IPS-11a (cell line): ENCODE measurements around the gene AGFG1.

Experiments
- H3K4me3 ChIP-seq: one replicate; pipeline ENCODE4 v1.5.1; 2013; ENCODE audit warnings: low read depth, low read length, control low read depth

The AGFG1 gene

GRCh38 chr2:227460833-227461232 is 11.1 kb upstream of the AGFG1 start:
- H3K4me3 ChIP-seq: no peak overlapping the region

- H3K4me3 ChIP-seq: no peak overlapping the region
These were observed 10.0 kb upstream of the AGFG1 start for GRCh38 chr2:227461811-227462461.

GRCh38 chr2:227462462-227462951 is 9.4 kb upstream of the AGFG1 start:
- H3K4me3 ChIP-seq: no peak overlapping the region

GRCh38 chr2:227462972-227463931 is 8.7 kb upstream of the AGFG1 start:
- H3K4me3 ChIP-seq: no peak overlapping the region

GRCh38 chr2:227464361-227464760 is 7.6 kb upstream of the AGFG1 start:
- no peak overlapping the region for H3K4me3 ChIP-seq

- no peak overlapping the region for H3K4me3 ChIP-seq
These were observed 7.1 kb upstream of the AGFG1 start for GRCh38 chr2:227464851-227465250.

GRCh38 chr2:227466887-227467600 is 4.9 kb upstream of the AGFG1 start:
- no peak overlapping the region for H3K4me3 ChIP-seq

- no peak overlapping the region for H3K4me3 ChIP-seq
These were observed 544 bp upstream of the AGFG1 start for GRCh38 chr2:227471412-227471811.

GRCh38 chr2:227472265-227473121 is 537 bp downstream of the AGFG1 start:
- H3K4me3 ChIP-seq: peak overlapping the region; percentile 87

- H3K4me3 ChIP-seq: peak overlapping the region; percentile 87
These were observed 1.1 kb downstream of the AGFG1 start for GRCh38 chr2:227473122-227473461.

GRCh38 chr2:227473806-227474205 is 1.9 kb downstream of the AGFG1 start:
- peak overlapping the region; percentile 87 for H3K4me3 ChIP-seq

- H3K4me3 ChIP-seq: no peak overlapping the region
These were observed 2.5 kb downstream of the AGFG1 start for GRCh38 chr2:227474410-227474809.

- H3K4me3 ChIP-seq: no peak overlapping the region
These were observed 5.3 kb downstream of the AGFG1 start for GRCh38 chr2:227477291-227477690.

GRCh38 chr2:227479865-227480475 is 8.0 kb downstream of the AGFG1 start:
- no peak overlapping the region for H3K4me3 ChIP-seq

GRCh38 chr2:227480528-227480927 is 8.6 kb downstream of the AGFG1 start:
- no peak overlapping the region for H3K4me3 ChIP-seq

GRCh38 chr2:227482638-227483340 is 10.8 kb downstream of the AGFG1 start:
- H3K4me3 ChIP-seq: no peak overlapping the region

GRCh38 chr2:227485429-227485828 is 13.5 kb downstream of the AGFG1 start:
- H3K4me3 ChIP-seq: no peak overlapping the region

- no peak overlapping the region for H3K4me3 ChIP-seq
These were observed 14.7 kb downstream of the AGFG1 start for GRCh38 chr2:227486688-227487087.

- H3K4me3 ChIP-seq: no peak overlapping the region
These were observed 16.1 kb downstream of the AGFG1 start for GRCh38 chr2:227488045-227488444.
